ENCODE measurements around the gene RTEL1. TPM values are rescaled to one million over a fixed set of nuclear protein-coding genes. Genes with fewer than 3 reads are reported as not detected.

The RTEL1 gene
- total RNA-seq, 1 donor from 2014 or later = 20.2 TPM

GRCh38 chr20:63734946-63735858 is 77.1 kb downstream of the RTEL1 start:
- Mint-ChIP-seq H3K4me3 (ENCODE audit: unreplicated experiment) (no peak overlapping the region), H3K4me1 (ENCODE audit: unreplicated experiment) (no peaks in the 10 kb centered on the region), H3K9me3 (ENCODE audit: unreplicated experiment) (no peaks in the 10 kb centered on the region), H3K27me3 (ENCODE audit: unreplicated experiment) (peaks cover 16% of the 10 kb centered on the region), H3K27ac (ENCODE audit: unreplicated experiment) (no peak overlapping the region), H3K36me3 (ENCODE audit: low read depth, unreplicated experiment) (peaks cover 16% of the 10 kb centered on the region)
- TF ChIP-seq, protein P1, sequence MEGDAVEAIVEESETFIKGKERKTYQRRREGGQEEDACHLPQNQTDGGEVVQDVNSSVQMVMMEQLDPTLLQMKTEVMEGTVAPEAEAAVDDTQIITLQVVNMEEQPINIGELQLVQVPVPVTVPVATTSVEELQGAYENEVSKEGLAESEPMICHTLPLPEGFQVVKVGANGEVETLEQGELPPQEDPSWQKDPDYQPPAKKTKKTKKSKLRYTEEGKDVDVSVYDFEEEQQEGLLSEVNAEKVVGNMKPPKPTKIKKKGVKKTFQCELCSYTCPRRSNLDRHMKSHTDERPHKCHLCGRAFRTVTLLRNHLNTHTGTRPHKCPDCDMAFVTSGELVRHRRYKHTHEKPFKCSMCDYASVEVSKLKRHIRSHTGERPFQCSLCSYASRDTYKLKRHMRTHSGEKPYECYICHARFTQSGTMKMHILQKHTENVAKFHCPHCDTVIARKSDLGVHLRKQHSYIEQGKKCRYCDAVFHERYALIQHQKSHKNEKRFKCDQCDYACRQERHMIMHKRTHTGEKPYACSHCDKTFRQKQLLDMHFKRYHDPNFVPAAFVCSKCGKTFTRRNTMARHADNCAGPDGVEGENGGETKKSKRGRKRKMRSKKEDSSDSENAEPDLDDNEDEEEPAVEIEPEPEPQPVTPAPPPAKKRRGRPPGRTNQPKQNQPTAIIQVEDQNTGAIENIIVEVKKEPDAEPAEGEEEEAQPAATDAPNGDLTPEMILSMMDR (IDR thresholded peaks at IDR 0.05; ENCODE audit: unreplicated experiment) = no peak
- DNase-seq (ENCODE audit: low spot score) = no peak

- Mint-ChIP-seq H3K27me3 (ENCODE audit: unreplicated experiment) (peaks cover 16% of the 10 kb centered on the region), H3K4me3 (ENCODE audit: unreplicated experiment) (peak within 1 kb of the TSS; percentile 77), H3K4me1 (ENCODE audit: unreplicated experiment) (no peaks in the 10 kb centered on the region), H3K36me3 (ENCODE audit: low read depth, unreplicated experiment) (peaks cover 16% of the 10 kb centered on the region), H3K9me3 (ENCODE audit: unreplicated experiment) (no peaks in the 10 kb centered on the region), H3K27ac (ENCODE audit: unreplicated experiment) (no peak within 1 kb of the TSS)
- DNase-seq (ENCODE audit: low spot score) = no peak
- TF ChIP-seq, protein P1 (IDR thresholded peaks at IDR 0.05; ENCODE audit: unreplicated experiment) = no peak
These were observed 78.0 kb downstream of the RTEL1 start, which contains the start of gene LIME1 for GRCh38 chr20:63735859-63736718. LIME1 (plus strand) TSS chr20:63736664; CDS start chr20:63737550, 886 bp downstream.

DNA sequence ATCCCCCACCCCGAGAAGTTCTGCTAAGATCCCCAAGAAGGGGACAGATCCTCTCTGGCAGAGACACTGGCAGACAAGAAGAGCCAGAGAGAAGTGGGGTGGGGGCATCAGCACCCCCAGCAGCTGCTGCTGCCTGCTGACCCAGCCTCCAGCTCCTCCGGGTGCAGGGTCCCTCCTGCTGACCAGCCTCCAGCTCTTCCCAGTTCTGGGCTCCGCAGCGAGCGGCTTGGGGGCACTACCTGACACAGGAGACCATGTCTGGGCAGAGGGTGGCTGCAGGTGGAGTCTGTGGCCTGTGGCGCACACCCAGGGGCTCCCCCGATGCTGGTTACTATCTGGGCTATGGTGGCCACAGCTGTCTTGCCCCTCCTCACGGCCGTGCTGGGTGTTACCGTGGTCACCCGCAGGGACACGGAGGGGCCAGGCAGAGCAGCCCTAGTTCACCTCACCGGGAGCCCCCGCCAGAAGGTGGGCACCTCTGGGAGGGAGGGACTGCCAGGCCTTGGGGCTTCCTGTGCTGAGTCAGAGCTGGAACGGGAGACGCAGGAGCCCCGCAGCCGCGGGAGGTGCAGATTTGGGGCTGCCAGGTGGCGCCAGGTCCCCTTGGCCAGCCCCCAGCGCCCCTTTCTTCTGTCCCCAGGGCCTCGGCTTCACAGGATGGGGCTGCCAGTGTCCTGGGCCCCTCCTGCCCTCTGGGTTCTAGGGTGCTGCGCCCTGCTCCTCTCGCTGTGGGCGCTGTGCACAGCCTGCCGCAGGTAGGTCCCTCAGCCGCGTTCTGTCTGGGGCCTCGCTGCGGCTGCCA is 79.0 kb downstream of the RTEL1 start:
- peak; percentile 11 for DNase-seq (ENCODE audit: low spot score)
- no peak overlapping the region for H3K27ac Mint-ChIP-seq (ENCODE audit: unreplicated experiment)
- H3K36me3 Mint-ChIP-seq (ENCODE audit: low read depth, unreplicated experiment) = peaks cover 16% of the 10 kb centered on the region
- TF ChIP-seq, protein P1 (IDR thresholded peaks at IDR 0.05; ENCODE audit: unreplicated experiment) = no peak
- no peak overlapping the region for H3K4me3 Mint-ChIP-seq (ENCODE audit: unreplicated experiment)
- H3K4me1 Mint-ChIP-seq (ENCODE audit: unreplicated experiment) = no peaks in the 10 kb centered on the region
- no peaks in the 10 kb centered on the region for H3K9me3 Mint-ChIP-seq (ENCODE audit: unreplicated experiment)
- peaks cover 18% of the 10 kb centered on the region for H3K27me3 Mint-ChIP-seq (ENCODE audit: unreplicated experiment)

- peaks cover 18% of the 10 kb centered on the region for H3K27me3 Mint-ChIP-seq (ENCODE audit: unreplicated experiment)
- H3K9me3 Mint-ChIP-seq (ENCODE audit: unreplicated experiment) = no peaks in the 10 kb centered on the region
- no peaks in the 10 kb centered on the region for H3K4me1 Mint-ChIP-seq (ENCODE audit: unreplicated experiment)
- H3K4me3 Mint-ChIP-seq (ENCODE audit: unreplicated experiment) = no peak overlapping the region
- peaks cover 16% of the 10 kb centered on the region for H3K36me3 Mint-ChIP-seq (ENCODE audit: low read depth, unreplicated experiment)
- H3K27ac Mint-ChIP-seq (ENCODE audit: unreplicated experiment) = no peak overlapping the region
- no peak for DNase-seq (ENCODE audit: low spot score)
- TF ChIP-seq, protein P1 (IDR thresholded peaks at IDR 0.05; ENCODE audit: unreplicated experiment) = no peak
These were observed 79.5 kb downstream of the RTEL1 start for GRCh38 chr20:63737695-63737944.

Measured in endothelial cell (in vitro differentiated cells).